ENCODE measurements around the gene GABRG2. TPM values are rescaled to one million over a fixed set of nuclear protein-coding genes. Genes with fewer than 3 reads are reported as not detected.

GABRG2 gene
- total RNA-seq (2014; rRNA removed; shearing (Covaris generic)) = 0.32 and 0.53 TPM in 2 replicates

DNA sequence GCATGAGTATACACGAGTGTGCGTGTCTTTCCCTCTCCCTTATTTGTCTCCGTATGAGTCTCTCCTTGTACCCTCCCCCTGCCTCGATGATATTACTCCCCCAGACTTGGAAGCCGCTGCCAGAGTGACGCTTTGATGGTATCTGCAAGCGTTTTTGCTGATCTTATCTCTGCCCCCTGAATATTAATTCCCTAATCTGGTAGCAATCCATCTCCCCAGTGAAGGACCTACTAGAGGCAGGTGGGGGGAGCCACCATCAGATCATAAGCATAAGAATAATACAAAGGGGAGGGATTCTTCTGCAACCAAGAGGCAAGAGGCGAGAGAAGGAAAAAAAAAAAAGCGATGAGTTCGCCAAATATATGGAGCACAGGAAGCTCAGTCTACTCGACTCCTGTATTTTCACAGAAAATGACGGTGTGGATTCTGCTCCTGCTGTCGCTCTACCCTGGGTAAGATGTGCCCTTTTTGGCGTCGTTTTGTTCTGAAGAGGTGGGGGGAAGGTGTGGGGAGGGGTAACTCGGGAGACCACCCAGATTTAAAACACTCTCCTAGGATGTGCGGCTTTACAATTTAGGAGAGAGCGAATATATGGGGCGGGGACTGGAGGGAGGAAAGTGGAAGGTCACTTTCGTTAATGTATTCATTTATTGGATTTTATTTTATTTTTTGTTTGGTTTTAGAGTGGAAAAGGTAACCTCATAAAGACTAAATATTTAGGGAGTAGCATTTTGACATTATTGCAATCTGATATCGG lies at the start of gene GABRG2:
Gene GABRG2 (plus strand): TSS at position 119 of the 757 bp plus-strand sequence. CDS start 227 bp downstream, at position 346.

Other genes starting within 250 kb of the GABRG2 start
- not detected in 2 replicates for gene GABRA1, start 219.7 kb upstream of the GABRG2 start, total RNA-seq (2014; rRNA removed; shearing (Covaris generic))

Data from A375 (cell line).